Cardiac fibroblast (primary cell): ENCODE measurements around the gene COL18A1.

Source experiments
- DNase-seq, 2 donors: peaks; one replicate each; pipeline versions ENCODE4 v3.0.0 to v3.0.0-alpha.2; 2010; ENCODE audit warnings: low read depth in 2 of 2
- H3K4me3 ChIP-seq, 2 donors: replicated peaks in 1 of 2; 1 replicate in 1 of 2; 2 replicates in 1 of 2; pipeline ENCODE4 v1.5.1; 2011; ENCODE audit warnings: low read depth in 2 of 2, low read length in 2 of 2, mild to moderate bottlenecking in 2 of 2, moderate library complexity in 1 of 2
- CTCF ChIP-seq: IDR thresholded peaks from one replicate; pipeline ENCODE4 v1.5.1; 2011; ENCODE audit warnings: low read depth, mild to moderate bottlenecking, low read length, inconsistent platforms

COL18A1 gene

GRCh38 chr21:45513003-45513717 is 108.2 kb downstream of the COL18A1 start:
- TF ChIP-seq CTCF = no peak

GRCh38 chr21:45513741-45514310 is 108.9 kb downstream of the COL18A1 start:
- no peak overlapping the region for H3K4me3 ChIP-seq
- TF ChIP-seq CTCF = no peak
- DNase-seq = no peak

More at GRCh38 chr21:45513003-45513717, 108.2 kb downstream of the COL18A1 start:
- H3K4me3 ChIP-seq = no peak overlapping the region
- no peak for DNase-seq

GRCh38 chr21:45514311-45515021 is 109.5 kb downstream of the COL18A1 start:
- no peak for DNase-seq
- H3K4me3 ChIP-seq = no peak overlapping the region
- no peak for TF ChIP-seq CTCF

GRCh38 chr21:45515241-45516061 is 110.5 kb downstream of the COL18A1 start:
- no peak for DNase-seq
- no peak overlapping the region for H3K4me3 ChIP-seq
- no peak for TF ChIP-seq CTCF

- no peak for DNase-seq
- H3K4me3 ChIP-seq = no peak overlapping the region
- no peak for TF ChIP-seq CTCF
These were observed 111.2 kb downstream of the COL18A1 start for GRCh38 chr21:45516071-45516670.

- TF ChIP-seq CTCF = no peak
- H3K4me3 ChIP-seq = no peak overlapping the region
- DNase-seq = no peak
These were observed 111.7 kb downstream of the COL18A1 start for GRCh38 chr21:45516671-45517151.
